T-cell (primary cell): ENCODE results near the gene MRPL41. TPM values are rescaled to one million over a fixed set of nuclear protein-coding genes. Genes with fewer than 3 reads are reported as not detected.

Source experiments
- total RNA-seq, 35 experiments: library from RNA in 6 of 35; stranded (reverse) in 6 of 35; fragments of 120-200 nt in 1 of 35; gene quantifications; one replicate each; pipeline versions ENCODE4 v1.2.1 to v1.2.4 and lab custom pipeline; 2013 to 2026

MRPL41 gene
- total RNA-seq, 5 donors from 2014 or later (not counting 1 experiment from before 2014, with no cell fraction given), result 33.0 to 158 (median 85.4) TPM

Other genes starting within 250 kb of the MRPL41 start
- 1 to 10 TPM in 4 of 5 donors, under 1 TPM in 1; 0.55 to 2.7 (median 1.7) TPM for gene NRARP, start 249.6 kb upstream of the MRPL41 start, total RNA-seq
- gene EXD3, start 128.7 kb upstream of the MRPL41 start, total RNA-seq, result 10 to 100 TPM; 18.5 to 43.8 (median 38.0) TPM
- gene NOXA1, start 128.5 kb upstream of the MRPL41 start, total RNA-seq, result 10 to 100 TPM in 2 of 5 donors, 1 to 10 TPM in 3; 6.4 to 11.7 (median 8.1) TPM
- gene ENTPD8, start 110.5 kb upstream of the MRPL41 start, total RNA-seq, result not detected
- 10 to 100 TPM; 40.5 to 89.5 (median 51.7) TPM for gene NSMF, start 92.5 kb upstream of the MRPL41 start, total RNA-seq
- 10 to 100 TPM; 11.7 to 20.0 (median 15.6) TPM for gene PNPLA7, start 1.5 kb upstream of the MRPL41 start, total RNA-seq
- gene DPH7, start 27.0 kb downstream of the MRPL41 start, total RNA-seq, result 10 to 100 TPM; 45.0 to 71.0 (median 66.3) TPM
- 10 to 100 TPM; 18.7 to 42.0 (median 33.3) TPM for gene ZMYND19, start 38.6 kb downstream of the MRPL41 start, total RNA-seq
- 100 to 1,000 TPM in 3 of 5 donors, 10 to 100 TPM in 2; 54.7 to 123 (median 103) TPM for gene ARRDC1, start 53.8 kb downstream of the MRPL41 start, total RNA-seq
- gene EHMT1, start 67.1 kb downstream of the MRPL41 start, total RNA-seq, result 100 to 1,000 TPM; 113 to 124 (median 121) TPM